GM19238 (cell line): ENCODE data around the gene IL1RN.
"Not testable (repeated sequence)": the region's sequence is repeated elsewhere in the genome, so short reads cannot be mapped to it uniquely, and the experiment has no call there.

Experiments
- DNase-seq: peaks from one replicate; pipeline ENCODE4 v3.0.0; 2011; ENCODE audit warnings: low spot score; ENCODE audit not compliant: insufficient read length

Gene IL1RN

GRCh38 chr2:113126845-113127645 lies at the start of gene IL1RN:
Gene IL1RN (plus strand): TSS chr2:113127598. CDS start chr2:113127625, 27 bp downstream.
- DNase-seq: no peak

- DNase-seq: no peak
Measured at GRCh38 chr2:113077921-113078320, 49.5 kb upstream of the IL1RN start.

- no peak for DNase-seq
Measured at GRCh38 chr2:113078350-113078839, 49.0 kb upstream of the IL1RN start.

GRCh38 chr2:113079131-113079530 lies 48.3 kb upstream of the IL1RN start:
- no peak for DNase-seq

GRCh38 chr2:113080134-113080533 lies 47.3 kb upstream of the IL1RN start:
- DNase-seq: peak; percentile 25

GRCh38 chr2:113081488-113082210 lies 45.7 kb upstream of the IL1RN start:
- no peak for DNase-seq

- no peak for DNase-seq
Measured at GRCh38 chr2:113083296-113083695, 44.1 kb upstream of the IL1RN start.

- no peak for DNase-seq
Measured at GRCh38 chr2:113084249-113085000, 43.0 kb upstream of the IL1RN start.

- DNase-seq: no peak
Measured at GRCh38 chr2:113085542-113085941, 41.9 kb upstream of the IL1RN start.

- DNase-seq: no peak
Measured at GRCh38 chr2:113088213-113088992, 39.0 kb upstream of the IL1RN start.

GRCh38 chr2:113089916-113090315 lies 37.5 kb upstream of the IL1RN start:
- DNase-seq: no peak

GRCh38 chr2:113091231-113091896 lies 36.0 kb upstream of the IL1RN start:
- no peak for DNase-seq

GRCh38 chr2:113092864-113093612 lies 34.4 kb upstream of the IL1RN start:
- DNase-seq: no peak

GRCh38 chr2:113093613-113093977 lies 33.8 kb upstream of the IL1RN start:
- no peak for DNase-seq

GRCh38 chr2:113096306-113096705 lies 31.1 kb upstream of the IL1RN start:
- not testable (repeated sequence) for DNase-seq

- not testable (repeated sequence) for DNase-seq
Measured at GRCh38 chr2:113096842-113097618, 30.4 kb upstream of the IL1RN start.

GRCh38 chr2:113098041-113098440 lies 29.4 kb upstream of the IL1RN start:
- no peak for DNase-seq

- DNase-seq: no peak
Measured at GRCh38 chr2:113098532-113098931, 28.9 kb upstream of the IL1RN start.

GRCh38 chr2:113102133-113102532 lies 25.3 kb upstream of the IL1RN start:
- no peak for DNase-seq
